Subcutaneous adipose tissue (tissue), 4 donors: ENCODE measurements around the gene FRMD4A. TPM values are rescaled to one million over a fixed set of nuclear protein-coding genes. Genes with fewer than 3 reads are reported as not detected.

Source experiments
- total RNA-seq, 4 donors: library from RNA; depleted of rRNA; stranded (reverse); fragments of >200 nt; gene quantifications; one replicate each; pipeline ENCODE4 v1.1.0, GENCODE V29; 2016
- TF ChIP-seq, protein P1 (sequence below): fragments of 450-650 bp; IDR thresholded peaks from one replicate; pipeline ENCODE4 v1.5.1; 2016; ENCODE audit warnings: low read depth, mild to moderate bottlenecking, control low read depth, antibody characterized with exemption, moderate library complexity

The FRMD4A gene
- total RNA-seq, 4 donors from 2014 or later: 70.0 to 206 (median 81.4) TPM

DNA sequence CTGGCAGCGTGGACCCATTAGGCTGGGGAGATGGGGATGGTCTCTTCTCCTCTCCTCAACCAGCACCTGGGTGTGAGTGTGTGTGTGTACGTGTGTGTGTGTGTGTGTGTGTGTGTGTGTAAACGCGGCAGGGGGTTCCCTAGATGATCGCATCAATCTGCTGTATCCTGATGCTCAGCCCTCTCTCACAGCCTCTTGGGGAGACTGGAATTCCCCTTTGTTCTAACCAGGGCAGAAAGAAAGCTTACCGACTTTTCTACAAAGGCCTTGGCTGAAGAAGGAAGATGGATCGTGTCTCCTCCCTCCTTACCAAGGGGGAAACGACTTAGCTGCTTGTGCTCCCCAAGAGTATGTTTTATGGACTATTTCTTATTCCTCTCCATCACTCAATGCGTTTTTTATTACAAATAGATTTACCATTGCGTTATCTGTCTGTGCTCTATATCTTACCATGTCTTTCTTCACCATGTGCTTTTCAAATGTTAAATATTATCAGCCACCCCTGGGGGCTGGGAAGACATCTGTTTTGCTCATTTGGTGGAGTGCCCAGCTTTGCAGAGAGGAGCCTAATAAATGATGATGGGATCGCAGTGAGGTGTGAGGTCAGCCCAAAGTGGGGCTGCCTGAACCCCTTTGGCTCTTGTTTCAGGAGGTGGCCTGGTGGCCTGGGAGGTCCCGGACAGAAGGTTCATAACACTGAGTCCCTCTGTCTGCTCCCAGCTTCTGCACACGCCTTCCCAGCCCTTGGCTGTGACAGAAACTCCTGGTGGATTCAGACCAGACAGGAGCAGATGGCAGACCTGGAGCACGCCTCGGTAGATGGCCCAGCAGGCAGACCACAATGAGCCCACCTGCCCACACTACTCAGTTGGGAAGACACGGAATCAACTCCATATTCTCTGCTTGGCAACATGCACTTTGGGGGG lies 481.9 kb downstream of the FRMD4A start:
- TF ChIP-seq, protein P1, sequence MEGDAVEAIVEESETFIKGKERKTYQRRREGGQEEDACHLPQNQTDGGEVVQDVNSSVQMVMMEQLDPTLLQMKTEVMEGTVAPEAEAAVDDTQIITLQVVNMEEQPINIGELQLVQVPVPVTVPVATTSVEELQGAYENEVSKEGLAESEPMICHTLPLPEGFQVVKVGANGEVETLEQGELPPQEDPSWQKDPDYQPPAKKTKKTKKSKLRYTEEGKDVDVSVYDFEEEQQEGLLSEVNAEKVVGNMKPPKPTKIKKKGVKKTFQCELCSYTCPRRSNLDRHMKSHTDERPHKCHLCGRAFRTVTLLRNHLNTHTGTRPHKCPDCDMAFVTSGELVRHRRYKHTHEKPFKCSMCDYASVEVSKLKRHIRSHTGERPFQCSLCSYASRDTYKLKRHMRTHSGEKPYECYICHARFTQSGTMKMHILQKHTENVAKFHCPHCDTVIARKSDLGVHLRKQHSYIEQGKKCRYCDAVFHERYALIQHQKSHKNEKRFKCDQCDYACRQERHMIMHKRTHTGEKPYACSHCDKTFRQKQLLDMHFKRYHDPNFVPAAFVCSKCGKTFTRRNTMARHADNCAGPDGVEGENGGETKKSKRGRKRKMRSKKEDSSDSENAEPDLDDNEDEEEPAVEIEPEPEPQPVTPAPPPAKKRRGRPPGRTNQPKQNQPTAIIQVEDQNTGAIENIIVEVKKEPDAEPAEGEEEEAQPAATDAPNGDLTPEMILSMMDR: no peak

DNA sequence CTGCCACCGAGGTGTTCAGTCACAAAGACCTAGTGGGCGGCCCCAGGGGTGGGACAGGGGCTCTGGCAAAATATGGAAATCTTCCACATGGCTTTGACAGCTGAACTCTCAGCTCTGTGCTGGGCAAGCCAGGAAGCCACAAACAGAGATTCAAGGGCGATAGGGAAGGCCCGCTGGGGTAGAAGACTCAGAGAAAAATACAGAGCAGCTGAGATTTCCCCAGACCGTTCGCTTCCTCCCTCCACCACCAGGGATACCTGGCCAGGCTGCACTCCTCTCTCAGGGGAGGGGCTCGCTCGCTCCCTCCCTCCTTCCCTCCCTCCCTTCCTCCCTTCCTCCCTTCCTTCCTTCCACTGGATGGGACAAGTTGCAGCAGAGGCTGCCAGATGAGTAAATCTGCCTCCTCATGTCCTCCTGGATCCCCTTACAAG lies 483.5 kb downstream of the FRMD4A start:
- TF ChIP-seq, protein P1: no peak

DNA sequence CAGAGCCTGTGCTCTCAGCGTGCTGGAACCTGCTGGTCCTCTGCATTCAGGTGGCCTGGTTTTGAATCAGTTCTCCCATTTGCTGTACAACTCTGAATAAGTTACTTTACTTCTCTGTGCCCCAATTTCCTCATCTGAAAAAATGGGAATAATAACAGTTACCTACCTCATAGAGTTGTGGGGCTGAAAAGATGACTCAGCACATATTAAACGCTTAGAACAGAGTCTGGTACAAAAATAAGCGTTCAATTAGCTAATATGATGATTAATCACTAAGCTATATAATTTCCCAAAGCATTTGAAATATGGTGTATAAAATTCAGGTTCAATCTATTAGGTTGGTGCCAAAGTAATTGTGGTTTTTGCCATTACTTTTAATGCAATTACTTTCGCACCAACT lies 484.8 kb downstream of the FRMD4A start:
- TF ChIP-seq, protein P1: no peak

DNA sequence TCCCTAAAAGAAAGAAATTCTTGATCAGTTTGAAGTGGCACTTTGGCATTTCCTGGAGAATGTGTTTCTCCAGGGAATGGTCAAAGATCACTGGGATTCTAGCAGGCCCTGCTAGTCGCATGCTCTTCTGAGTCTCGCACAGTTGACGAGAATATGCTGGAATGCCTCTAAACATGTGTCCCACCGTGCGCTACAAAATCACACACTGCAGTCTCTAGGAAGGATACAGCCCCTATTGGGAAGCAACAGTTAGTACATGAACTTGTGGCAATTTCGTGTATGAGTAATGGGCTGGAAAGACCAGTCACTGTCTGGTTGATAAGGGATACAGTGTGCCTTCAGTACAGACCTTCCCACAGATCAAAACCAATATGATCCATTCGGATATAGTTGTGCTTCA lies 486.1 kb downstream of the FRMD4A start:
- TF ChIP-seq, protein P1: no peak

DNA sequence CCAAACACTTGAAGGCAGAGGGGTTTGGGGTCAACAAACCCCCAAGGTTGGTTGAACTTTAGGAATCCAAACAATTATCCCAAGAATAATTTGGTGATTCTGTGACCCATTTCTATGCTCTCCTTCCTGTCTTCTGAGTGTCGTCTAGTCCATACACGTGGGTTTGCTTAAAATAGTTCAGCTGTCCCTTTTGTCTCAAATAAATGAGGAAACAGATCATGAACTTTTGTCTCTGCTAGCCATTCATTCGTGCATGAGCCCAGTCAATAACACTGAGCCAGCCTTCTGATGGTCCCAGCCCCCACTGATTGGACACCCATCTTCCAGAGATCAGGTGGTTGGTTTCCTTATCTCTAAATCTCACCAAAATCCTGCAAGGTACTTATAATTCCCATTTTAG lies 488.6 kb downstream of the FRMD4A start:
- TF ChIP-seq, protein P1: no peak

DNA sequence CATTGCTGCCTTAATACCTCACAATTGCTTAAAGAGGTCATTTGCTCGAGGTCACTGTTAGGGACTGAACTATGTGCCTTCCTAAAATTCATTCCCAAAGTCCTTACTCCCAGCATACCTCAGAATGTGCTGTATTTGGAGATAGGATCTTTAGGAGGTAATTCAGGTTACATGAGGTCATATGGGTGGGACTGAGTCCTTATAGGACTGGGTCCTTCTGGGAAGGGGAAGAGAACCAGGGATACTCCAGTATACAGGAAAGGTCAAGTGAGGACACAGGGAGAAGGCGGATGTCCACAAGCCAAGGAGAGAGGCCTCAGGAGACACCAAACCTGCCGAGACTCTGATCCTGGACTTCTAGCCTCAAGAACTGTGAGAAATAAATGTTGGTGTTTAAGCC lies 490.7 kb downstream of the FRMD4A start:
- TF ChIP-seq, protein P1: no peak

DNA sequence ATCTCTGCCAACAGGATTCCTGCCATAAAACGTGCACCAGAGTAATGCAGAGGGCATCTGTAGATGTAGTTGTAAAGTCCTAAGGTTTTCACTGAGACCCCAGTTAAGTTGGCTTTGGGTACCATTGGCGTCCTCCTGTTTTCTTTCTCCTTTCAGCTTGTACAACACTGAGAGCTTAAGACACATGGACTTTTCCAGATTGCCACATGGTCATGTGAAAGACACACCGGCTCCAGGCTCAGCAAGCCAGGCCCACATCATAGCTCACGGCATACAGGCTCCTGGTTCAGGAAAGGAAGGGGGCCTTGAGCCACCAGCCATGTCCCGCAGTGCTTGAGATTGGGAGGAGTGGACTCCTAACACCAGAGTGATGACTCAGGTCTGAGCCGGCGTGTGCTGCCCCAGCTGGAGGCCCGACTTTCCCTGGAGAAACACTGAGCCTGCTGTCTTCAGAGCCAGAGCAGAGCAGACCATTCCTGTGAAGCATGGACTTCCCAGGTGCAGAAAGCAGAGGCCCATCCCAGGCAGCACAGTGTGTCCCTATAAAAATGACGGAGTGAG lies 491.2 kb downstream of the FRMD4A start:
- TF ChIP-seq, protein P1: no peak
